ENCODE results near the gene SPATA16.

GRCh38 chr3:172991424-172991996 is 149.5 kb downstream of the SPATA16 start:
- TF ChIP-seq, protein P1, sequence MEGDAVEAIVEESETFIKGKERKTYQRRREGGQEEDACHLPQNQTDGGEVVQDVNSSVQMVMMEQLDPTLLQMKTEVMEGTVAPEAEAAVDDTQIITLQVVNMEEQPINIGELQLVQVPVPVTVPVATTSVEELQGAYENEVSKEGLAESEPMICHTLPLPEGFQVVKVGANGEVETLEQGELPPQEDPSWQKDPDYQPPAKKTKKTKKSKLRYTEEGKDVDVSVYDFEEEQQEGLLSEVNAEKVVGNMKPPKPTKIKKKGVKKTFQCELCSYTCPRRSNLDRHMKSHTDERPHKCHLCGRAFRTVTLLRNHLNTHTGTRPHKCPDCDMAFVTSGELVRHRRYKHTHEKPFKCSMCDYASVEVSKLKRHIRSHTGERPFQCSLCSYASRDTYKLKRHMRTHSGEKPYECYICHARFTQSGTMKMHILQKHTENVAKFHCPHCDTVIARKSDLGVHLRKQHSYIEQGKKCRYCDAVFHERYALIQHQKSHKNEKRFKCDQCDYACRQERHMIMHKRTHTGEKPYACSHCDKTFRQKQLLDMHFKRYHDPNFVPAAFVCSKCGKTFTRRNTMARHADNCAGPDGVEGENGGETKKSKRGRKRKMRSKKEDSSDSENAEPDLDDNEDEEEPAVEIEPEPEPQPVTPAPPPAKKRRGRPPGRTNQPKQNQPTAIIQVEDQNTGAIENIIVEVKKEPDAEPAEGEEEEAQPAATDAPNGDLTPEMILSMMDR (IDR thresholded peaks at IDR 0.05) = no peak
- no peak for TF ChIP-seq POLR2AphosphoS5 (IDR thresholded peaks at IDR 0.05)
- no peak for TF ChIP-seq POLR2A (IDR thresholded peaks at IDR 0.05)
- no peak for TF ChIP-seq EP300 (IDR thresholded peaks at IDR 0.05)

Data from sigmoid colon (tissue), 4 donors.